H1 (cell line): ENCODE data around the gene GMPPA. TPM values are rescaled to one million over a fixed set of nuclear protein-coding genes. Genes with fewer than 3 reads are reported as not detected.
A peak's percentile ranks its signal among the peaks of the same experiment; 100 is the strongest.

Experiments
- CTCF ChIA-PET: fragments of 300-600 bp; sonication (Branson Sonifier 250); formaldehyde crosslinking; loops from one replicate; lab custom pipeline; 2021; ENCODE audit not compliant: partially characterized antibody; lab: Charles Lee
- POLR2A ChIA-PET: fragments of 300-600 bp; sonication (Branson Sonifier 250); formaldehyde crosslinking; loops from one replicate; lab custom pipeline; 2021; ENCODE audit warnings: inconsistent platforms; ENCODE audit not compliant: partially characterized antibody; lab: Charles Lee
- DNase-seq, 2 experiments: peaks; one replicate each; pipeline versions ENCODE4 v3.0.0 to v3.0.0-alpha.2; 2010 to 2022; ENCODE audit warnings: low spot score in 2 of 2, low read depth in 1 of 2, mixed read lengths in 1 of 2
- FAIRE-seq: peaks from 2 replicates; lab custom pipeline; 2011; peaks lifted over from hg19 to GRCh38; lab: Jason Lieb, UNC
- H2AFZ ChIP-seq: 2 replicates; pipeline ENCODE4 v1.8.1; 2012; ENCODE audit warnings: low read length, inconsistent platforms
- H2AK5ac ChIP-seq: 2 replicates; pipeline ENCODE4 v1.6.1; 2013; ENCODE audit warnings: low read depth, low read length
- H2BK120ac ChIP-seq: replicated peaks from 2 replicates; pipeline ENCODE3; 2013; ENCODE audit warnings: low read depth, low read length, inconsistent platforms
- H2BK12ac ChIP-seq: 2 replicates; pipeline ENCODE4 v1.6.1; 2013; ENCODE audit warnings: low read depth, low read length
- H2BK15ac ChIP-seq: 2 replicates; pipeline ENCODE4 v1.6.1; 2013; ENCODE audit warnings: low read length
- H2BK20ac ChIP-seq: 2 replicates; pipeline ENCODE4 v1.6.1; 2013; ENCODE audit warnings: low read length
- H2BK5ac ChIP-seq: 2 replicates; pipeline ENCODE4 v1.6.1; 2013; ENCODE audit warnings: low read depth, low read length
- H3K14ac ChIP-seq: 2 replicates; pipeline ENCODE4 v1.6.1; 2013; ENCODE audit warnings: inconsistent platforms; ENCODE audit not compliant: insufficient read length
- H3K18ac ChIP-seq: 2 replicates; pipeline ENCODE4 v1.6.1; 2013; ENCODE audit warnings: low read length; ENCODE audit errors: extremely low read depth
- H3K23ac ChIP-seq: 2 replicates; pipeline ENCODE4 v1.6.1; 2013; ENCODE audit warnings: inconsistent platforms; ENCODE audit not compliant: insufficient read length
- H3K23me2 ChIP-seq: 2 replicates; pipeline ENCODE4 v1.6.1; 2013; ENCODE audit warnings: low read depth, low read length
- H3K27ac ChIP-seq: 2 replicates; pipeline ENCODE4 v1.6.1; 2011; ENCODE audit warnings: low read depth, low read length, inconsistent platforms
- H3K27me3 ChIP-seq, 4 experiments: replicated peaks in 1 of 4; 1 replicate in 1 of 4; 2 replicates in 3 of 4; pipeline versions ENCODE4 v1.6.1 to v1.8.1; 2011 to 2013; ENCODE audit warnings: low read length in 3 of 4, mild to moderate bottlenecking in 3 of 4, inconsistent platforms in 2 of 4, mixed read lengths in 2 of 4, moderate library complexity in 1 of 4; ENCODE audit not compliant: control insufficient read depth in 3 of 4, insufficient read depth in 3 of 4; ENCODE audit errors: extremely low read depth in 1 of 4
- H3K36me3 ChIP-seq, 4 experiments: 2 replicates each; pipeline versions ENCODE4 v1.6.1 to v1.8.1; 2011 to 2013; ENCODE audit warnings: mild to moderate bottlenecking in 4 of 4, low read length in 3 of 4, moderate library complexity in 2 of 4, control low read depth in 1 of 4, inconsistent platforms in 1 of 4; ENCODE audit not compliant: insufficient read depth in 4 of 4, control insufficient read depth in 2 of 4
- H3K4ac ChIP-seq: replicated peaks from 2 replicates; pipeline ENCODE3; 2013; ENCODE audit warnings: low read length, low read depth, mixed read lengths, inconsistent platforms; ENCODE audit not compliant: insufficient read length
- H3K4me1 ChIP-seq, 4 experiments: replicated peaks in 1 of 4; 1 replicate in 1 of 4; 2 replicates in 3 of 4; pipeline versions ENCODE4 v1.6.1 to v1.8.1; 2011 to 2013; ENCODE audit warnings: low read length in 3 of 4, inconsistent platforms in 2 of 4, mixed read lengths in 1 of 4; ENCODE audit not compliant: insufficient read depth in 4 of 4, control insufficient read depth in 3 of 4
- H3K4me2 ChIP-seq, 2 experiments: 2 replicates each; pipeline versions ENCODE4 v1.6.1 to v1.8.1; 2011 to 2013; ENCODE audit warnings: low read depth in 2 of 2, low read length in 2 of 2, control low read depth in 1 of 2, inconsistent platforms in 1 of 2, mild to moderate bottlenecking in 1 of 2; ENCODE audit not compliant: insufficient read depth in 1 of 2
- H3K4me3 ChIP-seq, 4 experiments: fragments of 200-600, 300-600 bp in 1 of 4; sonication (generic), shearing (Covaris generic), sonication (Bioruptor Twin) in 1 of 4; 2 replicates each; pipeline versions ENCODE4 v1.5.1 to v1.8.1; 2011 to 2016; ENCODE audit warnings: low read length in 4 of 4, low read depth in 3 of 4, control low read depth in 2 of 4, inconsistent platforms in 2 of 4, mild to moderate bottlenecking in 2 of 4, mixed read lengths in 1 of 4, moderate library complexity in 1 of 4; ENCODE audit not compliant: insufficient read depth in 2 of 4; ENCODE audit errors: extremely low read depth in 1 of 4
- H3K56ac ChIP-seq: replicated peaks from 2 replicates; pipeline ENCODE3; 2013; ENCODE audit warnings: low read depth, mild to moderate bottlenecking, mixed read lengths, low read length, inconsistent platforms; ENCODE audit not compliant: insufficient read length
- H3K79me1 ChIP-seq: 2 replicates; pipeline ENCODE4 v1.6.1; 2013; ENCODE audit warnings: low read depth, low read length, control low read depth
- H3K79me2 ChIP-seq, 2 experiments: 2 replicates each; pipeline versions ENCODE4 v1.6.1 to v1.8.1; 2012 to 2013; ENCODE audit warnings: low read length in 2 of 2, mild to moderate bottlenecking in 2 of 2, inconsistent platforms in 1 of 2; ENCODE audit not compliant: insufficient read depth in 2 of 2, control insufficient read depth in 1 of 2
- H3K9ac ChIP-seq, 4 experiments: replicated peaks in 1 of 4; 1 replicate in 1 of 4; 2 replicates in 3 of 4; pipeline versions ENCODE4 v1.6.1 to v1.8.1; 2011 to 2013; ENCODE audit warnings: low read depth in 3 of 4, low read length in 3 of 4, control low read depth in 2 of 4, mild to moderate bottlenecking in 2 of 4, moderate library complexity in 2 of 4, inconsistent platforms in 1 of 4; ENCODE audit errors: extremely low read depth in 1 of 4
- H3K9me3 ChIP-seq, 2 experiments: 2 replicates each; pipeline versions ENCODE4 v1.6.1 to v1.8.1; 2012 to 2013; ENCODE audit warnings: mild to moderate bottlenecking in 2 of 2, moderate library complexity in 2 of 2, control low read depth in 1 of 2, inconsistent platforms in 1 of 2, low read depth in 1 of 2, low read length in 1 of 2, mixed read lengths in 1 of 2; ENCODE audit not compliant: insufficient read depth in 2 of 2
- H4K20me1 ChIP-seq, 2 experiments: replicated peaks in 1 of 2; 2 replicates each; pipeline versions ENCODE3 to v1.8.1; 2011 to 2013; ENCODE audit warnings: inconsistent platforms in 2 of 2, low read length in 2 of 2, mild to moderate bottlenecking in 1 of 2; ENCODE audit not compliant: insufficient read depth in 2 of 2, control insufficient read depth in 1 of 2
- H4K5ac ChIP-seq: 2 replicates; pipeline ENCODE4 v1.6.1; 2013; ENCODE audit warnings: low read length, low read depth, mixed read lengths, inconsistent platforms; ENCODE audit not compliant: insufficient read length
- H4K8ac ChIP-seq: 2 replicates; pipeline ENCODE4 v1.8.0; 2013; ENCODE audit warnings: mild to moderate bottlenecking, moderate library complexity, low read length, inconsistent platforms; ENCODE audit not compliant: insufficient read depth; ENCODE audit errors: extremely low read depth
- H4K91ac ChIP-seq: replicated peaks from 2 replicates; pipeline ENCODE3; 2013; ENCODE audit warnings: low read length, mixed read lengths, inconsistent platforms; ENCODE audit not compliant: insufficient read length
- CHD1 ChIP-seq: IDR thresholded peaks from 2 replicates; pipeline ENCODE4 v1.6.1; 2012; ENCODE audit warnings: low read depth, low read length, improper control_type of control experiment
- POU5F1 ChIP-seq: IDR thresholded peaks from 2 replicates; pipeline ENCODE4 v1.6.1; 2011; ENCODE audit warnings: low read depth, mild to moderate bottlenecking, low read length, moderate library complexity
- RXRA ChIP-seq: IDR thresholded peaks from 2 replicates; pipeline ENCODE4 v1.6.1; 2011; ENCODE audit warnings: low read depth, mild to moderate bottlenecking, low read length, moderate library complexity; ENCODE audit not compliant: insufficient read depth
- WGBS, 2 experiments: shearing (Covaris generic) in 1 of 2; methylation state at CpG; one replicate each; pipeline versions ENCODE4 v1.1.6 to v1.1.7; 2013 to 2015; ENCODE audit warnings: low lambda C conversion rate in 2 of 2, mixed read lengths in 2 of 2, inconsistent platforms in 1 of 2, low coverage in 1 of 2, missing lambda C conversion rate in 1 of 2; ENCODE audit not compliant: insufficient replicate concordance in 2 of 2, insufficient coverage in 1 of 2, insufficient read length in 1 of 2; ENCODE audit errors: extremely low coverage in 1 of 2, missing lambda C conversion rate in 1 of 2; 5-methylcytosine and 5-hydroxymethylcytosine counted together
- polyA plus RNA-seq, 7 experiments: library from polyadenylated mRNA; depleted of rRNA in 3 of 7; stranded (reverse) in 5 of 7; unstranded in 2 of 7; fragments of >200 nt in 5 of 7; fragments of 200-250 nt in 2 of 7; gene quantifications; 1 replicate in 5 of 7; 2 replicates in 1 of 7; 4 replicates in 1 of 7; pipeline versions ENCODE4 v1.2.1 to v1.2.3, GENCODE V29; 2011 to 2013; ENCODE audit warnings: missing spikeins in 2 of 7, mixed read lengths in 2 of 7
- total RNA-seq: library from RNA; stranded (reverse); fragmentation: NEBNext Ultra II Directional; extraction: Animal tissue kit (Norgen Biotek cat#: 25700); gene quantifications from 2 replicates; pipeline ENCODE4 v1.2.1, GENCODE V29; 2021

The GMPPA gene
- total and polyA plus RNA-seq, 2 of the 8 experiments (the other 6 are each of a cell fraction or from before 2014, with no cell fraction given): 34.3 to 98.8 TPM

DNA sequence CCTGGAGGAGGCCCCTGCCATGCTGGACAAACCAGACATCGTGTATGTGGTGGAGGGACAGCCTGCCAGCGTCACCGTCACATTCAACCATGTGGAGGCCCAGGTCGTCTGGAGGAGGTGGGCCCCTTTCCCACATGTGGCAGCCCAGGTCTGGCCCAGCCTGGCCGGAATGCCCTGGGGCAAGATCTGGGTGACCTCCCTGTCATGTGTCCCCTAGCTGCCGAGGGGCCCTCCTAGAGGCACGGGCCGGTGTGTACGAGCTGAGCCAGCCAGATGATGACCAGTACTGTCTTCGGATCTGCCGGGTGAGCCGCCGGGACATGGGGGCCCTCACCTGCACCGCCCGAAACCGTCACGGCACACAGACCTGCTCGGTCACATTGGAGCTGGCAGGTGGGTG lies 25.2 kb upstream of the GMPPA start:
- CTCF ChIA-PET: interaction anchor here (0.5 to 113.1 kb wide), 7 partner anchors 15 to 179 kb away, joined by 3 to 7248 read pairs (median 3); partner anchors contain the start of genes ASIC4, CHPF, DES and GMPPA
- H2AFZ ChIP-seq: no peak overlapping the region
- no peak overlapping the region for H3K4ac ChIP-seq
- no peak overlapping the region for H3K27ac ChIP-seq
- H3K14ac ChIP-seq: no peak overlapping the region
- no peak overlapping the region for H3K18ac ChIP-seq
- no peak overlapping the region for H4K91ac ChIP-seq
- no peak overlapping the region for H3K4me2 ChIP-seq
- H2BK15ac ChIP-seq: 0 out of 2 replicates have a peak overlapping the region, but pooled peaks have one; percentile 81
- H4K5ac ChIP-seq: no peak overlapping the region
- no peak overlapping the region for H4K8ac ChIP-seq
- H4K20me1 ChIP-seq: no peaks in the 10 kb centered on the region
- FAIRE-seq (no peak), DNase-seq (no peak)
- 95% methylated on average over 13 of the region's 18 CpGs; no CpG with 5 or more reads in 1 of the 2 experiments for WGBS, 2 experiments
- H3K23ac ChIP-seq: no peak overlapping the region
- H3K27me3 ChIP-seq: 0 out of 7 replicates have a peak, but pooled peaks cover 0 to 2% (median 0%) of the 10 kb centered on the region in 4 experiments
- H3K4me1 ChIP-seq: peaks cover 0 to 13% (median 5%) of the 10 kb centered on the region in 4 experiments; a peak in 5 of 7 replicates
- no peak overlapping the region for H3K56ac ChIP-seq
- H3K23me2 ChIP-seq: no peaks in the 10 kb centered on the region
- H3K9me3 ChIP-seq: no peaks in the 10 kb centered on the region
- POLR2A ChIA-PET: interaction anchor here (1.0 to 1.5 kb wide), 3 partner anchors 13 to 57 kb away, joined by 3 to 4 read pairs (median 3); no protein-coding TSS in a partner anchor
- no peaks in the 10 kb centered on the region for H3K79me2 ChIP-seq
- no peak overlapping the region for H2BK20ac ChIP-seq
- no peak overlapping the region for H2BK5ac ChIP-seq
- no peak overlapping the region for H2AK5ac ChIP-seq
- H3K36me3 ChIP-seq: no peaks in the 10 kb centered on the region
- H2BK120ac ChIP-seq: no peak overlapping the region
- no peak overlapping the region for H3K4me3 ChIP-seq
- no peak overlapping the region for H3K9ac ChIP-seq
- H3K79me1 ChIP-seq: no peaks in the 10 kb centered on the region
- H2BK12ac ChIP-seq: no peak overlapping the region
- TF ChIP-seq CHD1 (no peak), POU5F1 (no peak), RXRA (no peak)
